Superior temporal gyrus (tissue), 1 donor: Measurements from ENCODE around the gene C20orf141.
"Not testable (repeated sequence)": the region's sequence is repeated elsewhere in the genome, so short reads cannot be mapped to it uniquely, and the experiment has no call there.

Experiments
- DNase-seq: peaks from one replicate; pipeline ENCODE4 v3.0.0-alpha.2; 2016; ENCODE audit errors: extremely low spot score

Gene C20orf141

DNA sequence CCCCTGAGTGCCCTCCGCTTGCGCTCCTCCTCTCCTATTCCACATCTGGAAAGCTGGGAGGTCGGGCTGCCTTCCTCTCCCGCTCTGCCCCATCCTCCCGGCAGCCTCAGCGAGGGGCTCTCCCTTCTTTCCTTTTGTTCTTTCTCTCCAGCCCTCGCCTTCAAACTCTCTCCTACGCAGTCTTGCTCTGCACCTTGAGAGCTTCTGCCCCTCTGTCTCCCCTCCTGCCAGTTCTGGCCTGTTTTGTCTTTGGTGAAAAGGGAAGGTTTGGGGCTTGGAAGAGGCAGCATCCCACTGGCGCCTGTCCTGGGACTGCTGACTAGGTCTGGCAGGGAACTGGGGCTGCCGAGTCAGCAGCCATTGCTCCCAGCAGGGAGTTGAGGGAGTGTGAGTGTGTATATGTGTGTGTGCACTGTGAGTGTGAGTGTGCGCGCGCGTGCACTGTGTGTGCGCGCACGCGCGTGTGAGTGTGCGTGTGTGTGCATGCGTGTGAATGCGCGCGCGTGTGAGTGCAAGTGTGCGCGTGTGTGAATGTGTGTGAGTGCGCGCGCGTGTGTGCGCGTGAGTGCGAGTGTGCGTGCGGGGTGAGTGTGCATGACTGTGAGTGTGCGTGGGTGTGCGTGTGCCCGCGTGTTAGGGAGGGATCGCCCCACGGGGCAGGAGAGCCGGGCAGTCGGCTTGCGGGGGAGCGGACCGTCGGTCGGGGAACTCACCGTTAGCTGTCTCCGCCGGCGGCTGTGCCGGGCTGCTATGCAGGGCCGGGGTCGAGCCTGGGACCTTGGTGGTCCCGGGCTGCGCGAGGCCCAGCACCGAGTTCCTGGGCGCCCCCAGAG is 14.9 kb upstream of the C20orf141 start:
- DNase-seq, result no peak

DNA sequence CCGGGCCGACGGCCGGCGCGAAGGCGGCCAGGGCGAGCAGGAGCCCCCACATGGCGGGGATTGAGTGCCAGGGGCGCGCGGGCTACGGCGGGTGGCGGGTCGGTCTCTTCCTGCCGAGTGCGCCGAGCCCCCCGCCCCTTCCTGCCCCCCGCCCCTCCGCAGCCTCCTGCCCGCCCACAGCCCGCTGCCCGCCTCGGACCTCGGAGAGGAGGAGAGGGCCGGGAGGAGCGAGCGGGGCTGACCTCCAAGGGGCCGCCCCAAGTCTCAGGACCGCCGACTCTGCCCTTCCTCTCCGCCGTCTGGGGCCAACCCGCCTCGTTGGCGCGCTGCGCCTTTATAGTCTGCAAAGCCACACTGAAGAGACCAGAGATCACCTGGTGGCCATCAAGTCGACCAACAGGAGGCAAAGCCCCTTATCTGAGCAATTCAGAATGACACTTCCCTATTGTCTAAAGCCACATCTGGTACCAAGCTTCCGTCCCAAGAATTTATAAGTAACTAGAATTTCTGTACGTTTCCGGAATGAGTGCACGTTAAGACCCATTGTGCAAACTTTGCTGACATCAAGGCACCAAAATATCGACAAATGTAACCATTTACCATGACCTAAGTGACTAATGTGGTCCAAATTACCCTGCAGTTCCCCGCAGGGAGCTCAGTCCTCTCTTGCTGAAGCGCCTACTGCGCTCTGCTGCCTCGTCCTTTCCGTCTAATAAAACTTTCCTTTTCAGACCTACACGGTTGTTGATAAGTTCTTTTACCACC is 14.1 kb upstream of the C20orf141 start, which contains the start of gene CPXM1:
Gene CPXM1, minus strand, starts transcription at position 107 of the 765 bp plus-strand sequence. Its CDS starts 55 bp downstream, at position 52.
- no peak for DNase-seq

DNA sequence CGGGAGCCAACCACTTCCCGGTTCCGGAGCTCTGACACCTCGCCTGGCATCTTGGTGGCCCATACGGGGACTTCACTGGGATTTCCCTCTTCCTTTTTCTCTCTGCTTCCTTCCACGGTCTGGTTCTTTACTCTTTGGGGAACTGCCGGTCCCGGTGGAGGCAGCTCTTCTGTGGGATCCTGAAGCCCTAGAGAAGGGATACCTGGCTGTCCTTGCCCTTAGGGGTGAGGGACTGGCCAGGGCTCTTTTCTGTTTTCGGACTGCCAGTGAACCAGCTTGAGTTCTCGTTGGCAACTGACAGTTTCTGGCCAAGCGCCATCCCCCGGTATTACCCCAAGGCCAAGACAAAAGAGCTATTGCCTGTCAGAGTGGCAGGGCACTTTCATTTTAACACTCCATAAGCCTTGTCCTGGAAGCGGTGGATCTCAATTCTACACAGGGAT is 13.5 kb upstream of the C20orf141 start:
- no peak for DNase-seq

DNA sequence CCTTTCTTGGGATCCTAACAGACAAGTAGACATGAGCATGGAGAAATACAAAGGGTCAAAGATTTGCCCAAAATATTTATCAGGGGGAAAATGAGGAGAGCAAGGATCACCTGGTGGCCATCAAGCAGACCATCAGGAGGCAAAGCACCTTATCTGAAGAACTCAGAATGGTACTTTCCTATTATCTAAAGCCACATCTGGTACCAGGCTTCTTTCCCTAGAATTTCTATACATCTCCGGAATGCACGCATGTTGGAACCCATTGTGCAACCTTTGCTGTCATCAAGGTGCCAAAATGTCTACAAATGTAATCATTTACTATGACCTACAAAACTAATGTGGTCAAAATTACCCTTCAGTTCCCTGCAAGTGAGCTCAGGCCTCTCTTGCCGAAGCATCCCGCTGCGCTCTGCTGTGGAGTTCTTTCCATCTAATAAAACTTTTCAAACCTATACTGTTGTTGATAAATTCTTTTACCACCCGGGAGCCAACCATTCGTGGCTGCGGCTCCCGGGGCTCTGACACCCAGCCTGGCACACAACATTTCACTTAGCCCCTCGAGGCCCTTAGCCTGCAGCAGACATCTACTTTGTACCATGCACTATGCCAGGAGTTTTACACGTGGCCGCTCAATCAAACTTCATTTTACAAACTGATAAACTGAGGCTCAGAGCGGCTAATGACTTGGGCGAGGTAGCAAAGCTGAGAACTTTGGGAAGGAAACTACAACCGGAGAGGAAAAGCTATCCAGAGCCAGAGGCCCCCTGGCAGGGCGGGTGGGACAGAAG is 10.6 kb upstream of the C20orf141 start:
- no peak for DNase-seq

DNA sequence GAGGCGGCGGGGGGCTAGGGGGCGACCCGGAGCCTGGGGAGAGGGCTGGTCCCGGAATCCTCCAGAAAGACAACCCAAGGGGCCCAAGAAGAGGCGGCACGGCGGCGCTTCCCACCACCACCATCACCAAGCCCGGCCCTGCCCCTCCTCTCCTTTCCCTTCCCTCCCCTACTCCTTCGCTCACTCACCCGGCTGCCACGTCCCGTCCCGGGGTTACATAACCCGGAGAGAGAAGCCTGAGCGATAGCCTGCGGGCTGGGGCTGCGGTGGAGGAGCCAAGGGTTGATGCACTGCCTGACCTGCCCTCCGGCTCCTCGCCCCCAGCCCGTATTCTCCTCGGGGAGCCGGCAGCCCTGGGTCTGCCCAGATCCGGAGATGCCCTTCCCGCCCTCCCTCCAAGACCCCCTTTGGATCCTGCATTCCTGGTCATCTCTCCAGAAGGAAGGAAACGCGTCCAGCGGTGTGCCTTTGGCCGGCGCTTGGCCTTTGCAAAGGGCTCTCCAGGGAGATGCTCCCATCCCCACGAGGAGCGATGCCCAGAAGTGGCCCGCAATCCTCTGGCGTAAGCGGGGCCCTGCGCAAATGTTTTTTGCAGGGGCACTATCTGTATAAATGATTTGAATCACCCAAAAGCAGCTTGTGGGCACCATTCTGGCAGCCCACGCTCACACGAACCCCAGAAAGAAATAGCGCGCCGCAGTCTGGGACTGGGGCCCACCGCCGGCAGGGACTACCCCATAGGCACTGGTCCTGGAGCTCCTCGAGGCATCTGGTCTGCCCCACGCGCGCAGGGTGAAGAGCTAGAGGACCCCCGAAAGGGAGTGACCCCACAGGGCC is 9.7 kb upstream of the C20orf141 start:
- no peak for DNase-seq

DNA sequence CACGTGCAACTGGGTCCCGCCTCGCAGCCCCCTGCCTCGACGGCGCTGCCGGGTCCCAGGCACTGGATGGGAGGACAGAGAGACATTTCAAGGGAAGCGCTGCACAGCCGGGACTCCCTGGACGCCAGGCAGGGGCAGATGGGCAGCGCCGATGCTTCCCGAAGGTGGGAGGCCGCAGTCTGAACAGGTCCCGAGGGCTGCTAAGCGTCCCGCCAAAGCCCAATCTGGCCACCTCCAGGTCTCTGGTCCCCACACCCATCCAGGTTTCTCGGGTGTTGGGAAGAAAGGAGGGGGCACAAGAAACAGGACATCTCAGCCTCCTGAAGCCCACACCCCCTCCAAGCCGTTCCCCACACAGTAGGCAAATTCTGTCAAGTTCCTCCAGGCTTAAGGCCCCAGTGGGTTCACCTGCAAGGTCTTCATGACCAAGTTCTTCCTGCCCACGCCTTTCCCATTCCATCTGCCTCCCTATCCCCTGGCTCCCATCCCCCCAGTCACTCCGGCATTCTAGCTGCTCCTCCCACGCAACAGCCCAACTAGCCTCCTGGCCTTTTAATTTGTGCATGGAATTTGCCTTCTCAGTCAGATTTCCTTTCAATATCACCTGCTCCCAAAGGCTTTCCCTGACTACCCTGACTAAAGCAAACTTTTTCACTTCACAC is 9.0 kb upstream of the C20orf141 start:
- no peak for DNase-seq

DNA sequence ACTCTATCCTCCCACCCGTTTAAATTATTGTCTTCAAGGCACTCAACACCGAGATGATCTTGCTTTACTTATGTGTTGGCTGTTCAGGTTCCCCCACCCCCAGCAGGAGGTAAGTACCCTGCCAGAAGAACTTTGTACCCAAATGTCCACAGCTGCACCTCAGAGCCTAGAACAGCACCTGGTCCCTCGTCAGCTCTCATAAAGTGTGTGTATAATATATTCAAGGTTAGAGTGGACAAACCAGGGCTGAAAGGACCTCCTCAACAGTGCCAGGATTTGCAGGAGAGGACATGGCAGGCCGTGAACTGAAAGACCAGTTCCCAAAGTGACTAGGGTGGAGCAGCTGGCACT is 8.5 kb upstream of the C20orf141 start:
- no peak for DNase-seq

DNA sequence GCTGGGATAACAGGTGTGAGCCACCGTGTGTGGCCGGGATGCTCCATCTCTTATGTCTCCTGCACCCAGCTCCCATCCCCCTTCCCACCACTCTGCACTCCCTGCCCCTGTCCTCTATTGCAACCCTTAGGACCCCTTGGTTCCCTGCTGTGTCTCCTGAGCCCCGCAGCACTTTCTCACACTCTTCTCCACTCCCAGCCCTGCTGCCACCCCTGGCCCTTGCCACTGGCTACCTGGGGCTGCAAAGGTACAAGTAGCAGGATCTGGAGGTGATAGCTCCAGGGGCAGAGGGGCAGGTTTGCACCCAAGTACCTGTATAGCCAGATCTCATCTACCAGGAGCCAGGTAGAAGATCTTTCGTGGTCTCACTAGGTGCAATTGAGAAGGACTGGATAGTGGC is 7.8 kb upstream of the C20orf141 start:
- DNase-seq, result no peak

DNA sequence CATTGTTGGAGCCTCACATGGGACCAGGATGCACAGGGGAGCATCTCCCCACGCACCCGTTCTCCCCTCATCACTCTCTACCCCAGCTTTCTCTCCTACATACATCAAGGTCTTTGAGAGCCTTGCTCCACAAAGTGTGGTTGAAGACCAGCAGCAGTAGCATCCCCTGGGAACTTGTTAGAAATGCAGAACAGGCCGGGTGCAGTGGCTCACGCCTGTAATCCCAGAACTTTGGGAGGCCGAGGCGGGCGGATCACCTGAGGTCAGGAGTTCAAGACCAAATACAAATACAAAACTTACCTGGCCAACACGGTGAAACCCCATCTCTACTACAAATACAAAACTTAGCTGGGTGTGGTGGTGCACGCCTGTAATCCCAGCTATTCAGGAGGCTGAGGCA is 6.9 kb upstream of the C20orf141 start:
- not testable (repeated sequence) for DNase-seq

DNA sequence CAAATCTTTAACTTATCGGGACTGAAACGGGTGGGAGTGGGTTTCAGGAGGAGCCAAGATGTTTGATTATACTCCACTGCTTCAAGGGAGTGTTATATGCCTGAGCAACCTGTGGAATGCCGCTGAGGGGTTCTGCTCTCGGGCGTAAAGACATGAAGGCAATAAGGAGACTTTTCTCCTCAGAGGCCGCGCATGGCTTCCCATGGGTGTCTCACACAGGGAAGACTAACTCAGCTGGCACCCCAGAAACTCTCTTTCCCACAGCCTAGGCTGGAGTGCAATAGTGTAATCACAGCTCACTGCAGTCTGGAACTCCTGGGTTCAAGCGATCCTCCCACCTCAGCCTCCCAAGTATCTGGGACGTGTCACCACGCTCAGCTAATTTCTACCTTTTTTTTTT is 5.1 kb upstream of the C20orf141 start:
- no peak for DNase-seq

DNA sequence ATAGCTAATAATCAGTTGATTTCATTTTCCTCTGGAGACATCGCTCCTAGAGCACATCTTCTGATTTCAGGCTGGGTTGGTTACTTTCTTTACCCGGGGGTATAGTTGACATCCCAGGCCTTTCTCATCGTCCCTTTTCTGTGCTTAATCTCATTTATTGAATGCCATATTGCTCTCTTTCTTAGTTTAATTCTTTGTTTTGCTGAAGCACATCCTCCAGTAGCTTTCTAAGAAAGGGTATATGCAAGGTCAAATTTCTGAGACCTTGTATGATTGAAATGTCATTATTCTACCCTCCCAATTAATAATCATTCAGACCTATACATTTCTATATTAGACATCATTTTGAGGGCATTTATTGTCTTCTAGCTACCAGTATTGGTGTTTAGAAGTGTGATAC is 2.6 kb upstream of the C20orf141 start:
- no peak for DNase-seq

DNA sequence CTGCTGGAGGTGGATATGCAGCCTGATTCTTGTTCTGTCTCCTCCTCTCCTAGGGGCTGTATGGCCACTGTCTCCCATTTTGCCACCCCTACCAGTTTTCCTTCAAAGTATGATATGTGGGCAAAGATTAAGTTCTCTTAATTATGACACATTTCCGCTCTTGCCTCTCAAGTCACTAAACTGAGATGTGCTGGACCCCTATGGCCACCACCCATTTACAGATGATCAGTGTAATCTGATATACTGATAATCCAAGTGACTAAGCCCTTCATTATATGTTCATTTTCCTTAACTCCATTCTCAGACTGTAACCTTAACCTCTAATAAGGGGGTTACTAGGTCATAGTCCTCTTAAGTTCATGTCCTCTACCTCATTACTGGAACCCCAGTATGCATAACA is 711 bp upstream of the C20orf141 start:
- DNase-seq, result no peak

DNA sequence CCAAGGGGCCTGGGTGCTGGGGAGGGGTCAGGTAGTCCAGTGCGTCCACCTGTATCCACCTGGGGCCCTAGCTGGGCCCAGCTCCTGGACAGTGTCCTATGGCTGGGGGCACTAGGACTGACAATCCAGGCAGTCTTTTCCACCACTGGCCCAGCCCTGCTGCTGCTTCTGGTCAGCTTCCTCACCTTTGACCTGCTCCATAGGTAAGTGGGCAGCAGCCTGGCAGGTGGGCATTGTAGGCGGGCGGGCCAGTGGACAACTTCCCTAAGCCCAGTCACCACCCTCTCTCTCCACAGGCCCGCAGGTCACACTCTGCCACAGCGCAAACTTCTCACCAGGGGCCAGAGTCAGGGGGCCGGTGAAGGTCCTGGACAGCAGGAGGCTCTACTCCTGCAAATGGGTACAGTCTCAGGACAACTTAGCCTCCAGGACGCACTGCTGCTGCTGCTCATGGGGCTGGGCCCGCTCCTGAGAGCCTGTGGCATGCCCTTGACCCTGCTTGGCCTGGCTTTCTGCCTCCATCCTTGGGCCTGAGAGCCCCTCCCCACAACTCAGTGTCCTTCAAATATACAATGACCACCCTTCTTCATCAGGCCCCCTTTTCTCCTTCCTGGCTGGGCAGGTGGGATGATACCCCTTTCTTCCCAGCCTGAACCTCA is 584 bp downstream of the C20orf141 start:
- no peak for DNase-seq

DNA sequence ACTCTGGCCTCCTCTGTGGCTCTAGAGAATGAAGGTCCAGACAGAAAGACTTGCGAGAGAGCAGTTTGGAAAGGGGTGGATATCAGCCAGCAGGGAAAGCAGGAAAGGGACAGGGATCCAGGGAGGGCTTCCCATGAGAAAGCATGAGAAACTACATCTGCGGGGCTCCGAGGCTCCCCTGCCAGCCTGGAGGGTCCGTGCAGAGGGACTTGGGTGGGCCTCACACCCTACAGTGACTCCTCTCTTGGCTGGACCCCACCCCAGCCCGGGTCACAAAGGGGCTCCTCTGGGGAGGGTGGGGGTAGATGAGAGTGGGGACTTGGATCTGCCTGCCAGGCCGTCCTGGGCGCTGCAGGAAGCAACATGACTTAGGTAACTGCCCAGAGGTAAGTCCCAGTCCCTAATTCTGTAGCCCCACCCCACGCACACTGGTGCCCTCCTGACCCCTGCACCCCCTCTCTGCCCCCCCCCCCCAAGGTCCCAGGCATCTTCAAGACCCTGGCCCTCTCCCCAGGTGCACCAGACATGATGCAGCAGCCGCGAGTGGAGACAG is 1.3 kb downstream of the C20orf141 start, which contains the start of gene TMEM239:
Gene TMEM239, plus strand, starts transcription at position 335 of the 553 bp plus-strand sequence. Its CDS starts 191 bp downstream, at position 526.
- no peak for DNase-seq

DNA sequence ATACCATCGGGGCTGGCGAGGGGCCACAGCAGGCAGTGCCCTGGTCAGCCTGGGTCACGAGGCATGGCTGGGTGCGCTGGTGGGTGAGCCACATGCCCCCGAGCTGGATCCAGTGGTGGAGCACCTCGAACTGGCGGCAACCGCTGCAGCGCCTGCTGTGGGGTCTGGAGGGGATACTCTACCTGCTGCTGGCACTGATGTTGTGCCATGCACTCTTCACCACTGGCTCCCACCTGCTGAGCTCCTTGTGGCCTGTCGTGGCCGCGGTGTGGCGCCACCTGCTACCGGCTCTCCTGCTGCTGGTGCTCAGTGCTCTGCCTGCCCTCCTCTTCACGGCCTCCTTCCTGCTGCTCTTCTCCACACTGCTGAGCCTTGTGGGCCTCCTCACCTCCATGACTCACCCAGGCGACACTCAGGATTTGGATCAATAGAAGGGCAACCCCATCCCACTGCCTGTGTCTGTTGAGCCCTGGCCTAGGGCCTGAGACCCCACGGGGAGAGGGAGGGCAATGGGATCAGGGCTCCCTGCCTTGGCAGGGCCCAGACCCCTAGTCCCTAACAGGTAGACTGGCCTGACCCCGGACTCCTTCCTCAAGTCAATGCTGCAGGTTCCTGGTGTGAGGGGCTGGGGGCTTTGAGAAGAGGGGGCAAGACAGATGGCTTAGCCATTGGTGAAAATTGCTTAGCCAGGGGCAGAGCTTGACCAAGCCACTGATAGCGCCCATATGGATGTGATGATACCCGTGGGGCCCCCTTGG is 2.0 kb downstream of the C20orf141 start:
- no peak for DNase-seq

DNA sequence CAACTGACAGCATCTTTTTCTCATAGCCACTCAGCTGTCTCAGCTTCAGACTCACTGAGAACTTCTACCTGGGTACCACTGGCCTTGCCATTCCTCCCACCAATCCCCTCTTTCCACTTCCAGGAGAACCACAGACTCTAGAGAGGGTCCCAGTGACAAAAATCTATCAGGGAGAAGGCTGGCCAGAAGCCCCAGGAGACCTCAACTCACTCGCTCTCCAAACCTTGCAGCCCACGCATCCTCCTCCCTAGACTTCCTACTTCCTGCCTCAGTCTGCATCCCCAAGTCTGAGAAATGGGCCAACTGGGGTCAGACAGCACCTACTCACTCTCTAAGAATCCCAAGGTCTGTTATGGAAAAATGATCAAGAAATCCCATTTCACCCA is 2.5 kb downstream of the C20orf141 start:
- no peak for DNase-seq

DNA sequence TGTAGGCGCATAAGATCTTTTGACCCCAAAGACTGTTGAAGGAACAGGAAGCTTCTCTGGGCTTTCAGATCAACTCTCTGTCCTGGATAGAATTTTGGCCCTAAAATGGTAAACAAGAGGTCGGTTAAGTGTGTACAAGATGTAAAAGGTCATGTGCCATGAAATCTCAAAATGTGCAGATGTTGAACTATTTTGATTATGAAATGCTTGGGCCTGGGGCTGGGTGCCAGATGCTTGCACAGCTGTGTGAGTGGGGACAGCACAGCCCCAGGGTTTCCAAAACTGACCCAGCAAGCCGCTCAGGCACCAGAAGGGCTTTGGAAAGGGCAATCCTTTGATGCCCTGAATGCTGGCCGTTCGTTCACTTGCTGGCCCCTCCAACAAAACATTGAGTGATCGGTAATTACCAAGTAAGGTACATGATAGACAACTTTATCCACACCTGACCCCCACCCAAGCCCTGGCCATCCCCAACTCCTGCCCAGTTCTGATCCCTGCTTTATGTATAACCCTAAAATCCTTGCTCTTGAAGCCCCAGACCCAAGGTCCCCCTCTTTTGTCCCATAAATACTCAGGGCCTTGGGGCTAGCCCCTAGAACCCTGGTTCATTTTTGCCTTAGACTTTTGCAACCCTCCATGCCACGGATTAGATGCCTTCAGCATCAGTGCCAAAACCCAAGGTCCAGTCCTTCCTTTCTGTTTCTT is 3.3 kb downstream of the C20orf141 start:
- DNase-seq, result no peak
